Measurements from ENCODE around the gene PITRM1. TPM values are rescaled to one million over a fixed set of nuclear protein-coding genes. Genes with fewer than 3 reads are reported as not detected.

The PITRM1 gene
- total RNA-seq, 1 experiment from 2014 or later: 70.4 TPM

GRCh38 chr10:3196482-3196881, 23.9 kb upstream of the PITRM1 start:
- CTCF ChIA-PET: no interaction called here
- no TSS peak for BruUV-seq (replicated peaks)
- H3K4me1 Mint-ChIP-seq (ENCODE audit: low read depth, unreplicated experiment): peaks cover 17% of the 10 kb centered on the region
- intact Hi-C loops (cut with micrococcal nuclease; ENCODE audit: unreplicated experiment): loop anchor here (5.0 kb wide), 1 partner anchor 581 kb away; no protein-coding TSS in a partner anchor
- peaks cover 24% of the 10 kb centered on the region for H3K27me3 Mint-ChIP-seq (ENCODE audit: unreplicated experiment)
- H3K36me3 Mint-ChIP-seq (ENCODE audit: insufficient read depth, unreplicated experiment): peaks cover 8% of the 10 kb centered on the region
- DNase-seq: no peak
- no peak overlapping the region for H3K27ac Mint-ChIP-seq (ENCODE audit: unreplicated experiment)
- TF ChIP-seq, protein P1, sequence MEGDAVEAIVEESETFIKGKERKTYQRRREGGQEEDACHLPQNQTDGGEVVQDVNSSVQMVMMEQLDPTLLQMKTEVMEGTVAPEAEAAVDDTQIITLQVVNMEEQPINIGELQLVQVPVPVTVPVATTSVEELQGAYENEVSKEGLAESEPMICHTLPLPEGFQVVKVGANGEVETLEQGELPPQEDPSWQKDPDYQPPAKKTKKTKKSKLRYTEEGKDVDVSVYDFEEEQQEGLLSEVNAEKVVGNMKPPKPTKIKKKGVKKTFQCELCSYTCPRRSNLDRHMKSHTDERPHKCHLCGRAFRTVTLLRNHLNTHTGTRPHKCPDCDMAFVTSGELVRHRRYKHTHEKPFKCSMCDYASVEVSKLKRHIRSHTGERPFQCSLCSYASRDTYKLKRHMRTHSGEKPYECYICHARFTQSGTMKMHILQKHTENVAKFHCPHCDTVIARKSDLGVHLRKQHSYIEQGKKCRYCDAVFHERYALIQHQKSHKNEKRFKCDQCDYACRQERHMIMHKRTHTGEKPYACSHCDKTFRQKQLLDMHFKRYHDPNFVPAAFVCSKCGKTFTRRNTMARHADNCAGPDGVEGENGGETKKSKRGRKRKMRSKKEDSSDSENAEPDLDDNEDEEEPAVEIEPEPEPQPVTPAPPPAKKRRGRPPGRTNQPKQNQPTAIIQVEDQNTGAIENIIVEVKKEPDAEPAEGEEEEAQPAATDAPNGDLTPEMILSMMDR (IDR thresholded peaks at IDR 0.05; ENCODE audit: unreplicated experiment): no peak
- H3K4me3 Mint-ChIP-seq (ENCODE audit: low read depth, unreplicated experiment): no peak overlapping the region
- H3K9me3 Mint-ChIP-seq (ENCODE audit: low read depth, unreplicated experiment): no peaks in the 10 kb centered on the region

- Mint-ChIP-seq H3K27ac (ENCODE audit: unreplicated experiment) (no peak overlapping the region), H3K4me3 (ENCODE audit: low read depth, unreplicated experiment) (no peak overlapping the region), H3K9me3 (ENCODE audit: low read depth, unreplicated experiment) (no peaks in the 10 kb centered on the region), H3K36me3 (ENCODE audit: insufficient read depth, unreplicated experiment) (peaks cover 8% of the 10 kb centered on the region), H3K27me3 (ENCODE audit: unreplicated experiment) (peaks cover 23% of the 10 kb centered on the region), H3K4me1 (ENCODE audit: low read depth, unreplicated experiment) (peaks cover 17% of the 10 kb centered on the region)
- TF ChIP-seq, protein P1 (IDR thresholded peaks at IDR 0.05; ENCODE audit: unreplicated experiment): no peak
- BruUV-seq (replicated peaks): no TSS peak
- CTCF ChIA-PET: interaction anchor here (0.7 kb wide), 1 partner anchor 634 kb away, joined by 3 read pairs; no protein-coding TSS in a partner anchor
- DNase-seq: no peak
- intact Hi-C loops (cut with micrococcal nuclease; ENCODE audit: unreplicated experiment): loop anchor here (5.0 kb wide), 1 partner anchor 582 kb away; no protein-coding TSS in a partner anchor
These were observed 23.1 kb upstream of the PITRM1 start for GRCh38 chr10:3195726-3196125.

DNA sequence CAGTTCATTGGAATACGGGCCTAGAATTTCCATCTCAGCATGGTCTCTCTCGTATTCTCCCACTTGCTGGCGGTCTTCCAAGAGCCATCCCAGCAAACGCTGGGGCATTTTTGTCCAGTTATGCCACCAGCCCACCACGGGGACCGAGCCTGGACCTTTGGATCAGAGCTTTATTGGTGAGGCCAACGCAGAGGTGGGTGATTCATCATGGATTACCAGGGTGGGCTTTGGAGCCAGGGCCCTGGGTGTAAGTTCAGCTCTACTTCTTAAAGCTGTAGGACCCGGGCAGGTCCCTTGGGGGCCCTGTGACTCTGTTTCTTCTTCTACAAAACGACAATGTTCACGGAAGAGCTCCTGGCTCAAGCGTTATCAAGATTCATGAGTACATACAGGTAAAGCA, 22.7 kb upstream of the PITRM1 start:
- H3K36me3 Mint-ChIP-seq (ENCODE audit: insufficient read depth, unreplicated experiment): peaks cover 8% of the 10 kb centered on the region
- intact Hi-C loops (cut with micrococcal nuclease; ENCODE audit: unreplicated experiment): loop anchor here (5.0 kb wide), 1 partner anchor 582 kb away; no protein-coding TSS in a partner anchor
- no peak overlapping the region for H3K4me3 Mint-ChIP-seq (ENCODE audit: low read depth, unreplicated experiment)
- CTCF ChIA-PET: no interaction called here
- no TSS peak for BruUV-seq (replicated peaks)
- no peak for DNase-seq
- TF ChIP-seq, protein P1 (IDR thresholded peaks at IDR 0.05; ENCODE audit: unreplicated experiment): no peak
- H3K9me3 Mint-ChIP-seq (ENCODE audit: low read depth, unreplicated experiment): no peaks in the 10 kb centered on the region
- no peak overlapping the region for H3K27ac Mint-ChIP-seq (ENCODE audit: unreplicated experiment)
- H3K27me3 Mint-ChIP-seq (ENCODE audit: unreplicated experiment): peaks cover 19% of the 10 kb centered on the region
- peaks cover 17% of the 10 kb centered on the region for H3K4me1 Mint-ChIP-seq (ENCODE audit: low read depth, unreplicated experiment)

DNA sequence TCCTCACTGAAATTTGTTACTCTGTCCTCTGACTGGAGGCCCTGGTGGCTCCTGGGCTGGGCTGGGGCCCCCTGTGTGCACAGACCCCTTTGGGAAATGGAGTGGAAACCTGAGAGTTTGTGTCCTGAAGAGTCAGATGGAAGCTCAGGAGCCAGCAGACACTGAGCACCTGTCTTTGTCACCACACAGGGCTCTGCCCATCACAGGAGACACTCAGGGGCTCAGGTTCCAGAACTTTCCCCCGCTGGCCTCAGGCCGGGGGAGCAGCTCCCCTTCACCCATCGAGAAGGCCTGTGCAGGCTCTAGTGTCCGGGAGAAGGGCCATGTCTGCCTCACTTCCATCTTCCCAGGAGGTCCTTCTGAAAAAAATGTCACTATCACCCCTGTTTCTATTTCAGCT, 22.3 kb upstream of the PITRM1 start:
- Mint-ChIP-seq H3K9me3 (ENCODE audit: low read depth, unreplicated experiment) (no peaks in the 10 kb centered on the region), H3K4me3 (ENCODE audit: low read depth, unreplicated experiment) (no peak overlapping the region), H3K36me3 (ENCODE audit: insufficient read depth, unreplicated experiment) (peaks cover 8% of the 10 kb centered on the region), H3K27ac (ENCODE audit: unreplicated experiment) (no peak overlapping the region), H3K4me1 (ENCODE audit: low read depth, unreplicated experiment) (peaks cover 17% of the 10 kb centered on the region), H3K27me3 (ENCODE audit: unreplicated experiment) (peaks cover 15% of the 10 kb centered on the region)
- no TSS peak for BruUV-seq (replicated peaks)
- CTCF ChIA-PET: no interaction called here
- intact Hi-C loops (cut with micrococcal nuclease; ENCODE audit: unreplicated experiment): loop anchor here (5.0 kb wide), 1 partner anchor 582 kb away; no protein-coding TSS in a partner anchor
- DNase-seq: no peak
- TF ChIP-seq, protein P1 (IDR thresholded peaks at IDR 0.05; ENCODE audit: unreplicated experiment): no peak

Measured in Calu3 (cell line).